ENCODE data around the gene ENOX2. TPM values are rescaled to one million over a fixed set of nuclear protein-coding genes. Genes with fewer than 3 reads are reported as not detected.

ENOX2 gene
- total and polyA plus RNA-seq, 2 of the 13 experiments (the other 11 are each of a cell fraction or from before 2014, with no cell fraction given), result 5.9 to 8.5 TPM

DNA sequence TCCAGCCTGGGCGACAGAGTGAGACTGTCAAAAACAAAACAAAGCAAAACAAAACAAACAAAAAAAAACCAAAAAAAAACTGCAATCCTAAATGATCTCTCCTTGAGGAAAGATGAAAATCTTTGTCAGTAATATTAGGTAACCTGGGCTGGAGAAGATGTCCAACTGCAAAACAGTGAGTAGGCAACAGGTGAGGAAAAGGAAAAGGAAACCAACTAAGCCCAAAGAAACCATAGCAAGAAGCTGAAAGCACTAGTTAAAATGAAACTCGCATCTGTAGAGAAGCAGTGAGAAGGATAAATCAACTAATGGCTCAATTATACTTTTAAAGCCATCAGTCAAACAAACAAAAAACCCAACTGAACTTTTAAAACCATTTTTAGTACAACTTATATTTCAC lies 54.2 kb downstream of the ENOX2 start (continued):
- TF ChIP-seq, protein P1, sequence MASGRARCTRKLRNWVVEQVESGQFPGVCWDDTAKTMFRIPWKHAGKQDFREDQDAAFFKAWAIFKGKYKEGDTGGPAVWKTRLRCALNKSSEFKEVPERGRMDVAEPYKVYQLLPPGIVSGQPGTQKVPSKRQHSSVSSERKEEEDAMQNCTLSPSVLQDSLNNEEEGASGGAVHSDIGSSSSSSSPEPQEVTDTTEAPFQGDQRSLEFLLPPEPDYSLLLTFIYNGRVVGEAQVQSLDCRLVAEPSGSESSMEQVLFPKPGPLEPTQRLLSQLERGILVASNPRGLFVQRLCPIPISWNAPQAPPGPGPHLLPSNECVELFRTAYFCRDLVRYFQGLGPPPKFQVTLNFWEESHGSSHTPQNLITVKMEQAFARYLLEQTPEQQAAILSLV (CRISPR knock-in tag; IDR thresholded peaks at IDR 0.05; ENCODE audit: borderline replicate concordance), result no peak
- TF ChIP-seq SIX1 (CRISPR knock-in tag; IDR thresholded peaks at IDR 0.05; ENCODE audit: borderline replicate concordance), result no peak

GRCh38 chrX:130846746-130847145 lies 56.3 kb downstream of the ENOX2 start:
- Histone ChIP-seq H3K4me3 (replicated peaks in 1 of 3; ENCODE audit: insufficient read depth in 1 of 3, low read depth in 2 of 3, low read length in 3 of 3) (no peak overlapping the region), H3K4me2 (ENCODE audit: low read depth, low read length) (no peak overlapping the region), H2AFZ (ENCODE audit: low read length) (no peak overlapping the region), H4K20me1 (ENCODE audit: insufficient read depth, low read length) (no peaks in the 10 kb centered on the region), H3K36me3 (replicated peaks in 1 of 2; ENCODE audit: control insufficient read depth in 1 of 2, insufficient read depth in 2 of 2, low read length in 2 of 2) (no peaks in the 10 kb centered on the region), H3K27me3 (ENCODE audit: control insufficient read depth in 1 of 2, insufficient read depth in 2 of 2, low read length in 2 of 2) (no peaks in the 10 kb centered on the region), H3K4me1 (ENCODE audit: insufficient read depth, low read length) (0 out of 2 replicates have a peak, but pooled peaks cover 5% of the 10 kb centered on the region), H3K9me3 (ENCODE audit: low read length) (no peaks in the 10 kb centered on the region), H3K79me2 (ENCODE audit: insufficient read depth, low read length) (no peaks in the 10 kb centered on the region), H3K27ac (ENCODE audit: extremely low read length, insufficient read depth, low read length) (no peak overlapping the region), H3K9ac (ENCODE audit: insufficient read depth, low read depth, low read length) (no peak overlapping the region)
- ChIA-PET POLR2A (no interaction called here), CTCF (ENCODE audit: low intra/inter-chr PET ratio, low total read pairs) (no interaction called here)
- TF ChIP-seq CBX1 (IDR thresholded peaks at IDR 0.05; ENCODE audit: low read depth) (no peak), ZNF775 (CRISPR knock-in tag; IDR thresholded peaks at IDR 0.05; ENCODE audit: borderline replicate concordance) (no peak), ZNF564 (CRISPR knock-in tag; IDR thresholded peaks at IDR 0.05) (no peak), ELF3 (CRISPR knock-in tag; IDR thresholded peaks at IDR 0.05) (no peak), ISX (CRISPR knock-in tag; conservative IDR thresholded peaks at IDR 0.05) (no peak), ETV6 (CRISPR knock-in tag; conservative IDR thresholded peaks at IDR 0.05) (no peak), ZNF782 (CRISPR knock-in tag; IDR thresholded peaks at IDR 0.05; ENCODE audit: borderline replicate concordance) (no peak)
- BruUV-seq (replicated peaks), result no TSS peak
- 88% methylated on average over 2 of the region's 2 CpGs for WGBS (ENCODE audit: low lambda C conversion rate)
- FAIRE-seq (no peak), ATAC-seq (no peak), DNase-seq (ENCODE audit: low spot score) (no peak)
- intact Hi-C loops (cut with micrococcal nuclease; ENCODE audit: unreplicated experiment) (no loop called here), in situ Hi-C loops (cut with HindIII; ENCODE audit: extremely low pct_ligation_motif_present, low pct_unique_long_range_greater_than_20kb) (no loop called here)

All from HepG2 (cell line).